H54 (cell line): Measurements from ENCODE around the gene MYL5.
"Not testable (repeated sequence)": the region's sequence is repeated elsewhere in the genome, so short reads cannot be mapped to it uniquely, and the experiment has no call there.

ENCODE experiments used
- DNase-seq: peaks from one replicate; pipeline ENCODE4 v3.0.0; 2011; ENCODE audit warnings: low spot score, mixed read lengths; ENCODE audit not compliant: insufficient read length
- FAIRE-seq: peaks from 3 replicates; lab custom pipeline; 2011; peaks lifted over from hg19 to GRCh38; lab: Jason Lieb, UNC
- POLR2A ChIP-seq: IDR thresholded peaks from 2 replicates; pipeline ENCODE4 v1.6.1; 2011; ENCODE audit warnings: low read depth, mild to moderate bottlenecking, low read length

The MYL5 gene

GRCh38 chr4:632196-632790, 42.0 kb upstream of the MYL5 start:
- DNase-seq (no peak), FAIRE-seq (no peak)
- no peak for TF ChIP-seq POLR2A

- FAIRE-seq (no peak), DNase-seq (no peak)
- no peak for TF ChIP-seq POLR2A
Measured at GRCh38 chr4:632926-633325, 41.4 kb upstream of the MYL5 start.

GRCh38 chr4:633406-633805, 40.9 kb upstream of the MYL5 start:
- FAIRE-seq (no peak), DNase-seq (no peak)
- no peak for TF ChIP-seq POLR2A

GRCh38 chr4:633976-634598, 40.3 kb upstream of the MYL5 start:
- TF ChIP-seq POLR2A = no peak
- no peak for DNase-seq
- no peak for FAIRE-seq

- no peak for FAIRE-seq
- TF ChIP-seq POLR2A = no peak
- no peak for DNase-seq
Measured at GRCh38 chr4:634599-634985, 39.8 kb upstream of the MYL5 start.

GRCh38 chr4:635066-635835, 39.1 kb upstream of the MYL5 start:
- FAIRE-seq, DNase-seq: not testable (repeated sequence)

- no peak for DNase-seq
- no peak for TF ChIP-seq POLR2A
- FAIRE-seq = no peak
Measured at GRCh38 chr4:635851-636627, 38.3 kb upstream of the MYL5 start.

GRCh38 chr4:636628-637159, 37.6 kb upstream of the MYL5 start:
- no peak for TF ChIP-seq POLR2A
- FAIRE-seq = no peak
- DNase-seq = no peak

- FAIRE-seq = no peak
- no peak for TF ChIP-seq POLR2A
Measured at GRCh38 chr4:637536-638280, 36.6 kb upstream of the MYL5 start.

GRCh38 chr4:642366-642765, 32.0 kb upstream of the MYL5 start:
- not testable (repeated sequence) for FAIRE-seq, DNase-seq

More at GRCh38 chr4:637536-638280, 36.6 kb upstream of the MYL5 start:
- no peak for DNase-seq

- DNase-seq (no peak), FAIRE-seq (no peak)
- no peak for TF ChIP-seq POLR2A
Measured at GRCh38 chr4:646460-646859, 27.9 kb upstream of the MYL5 start.

- DNase-seq (no peak), FAIRE-seq (no peak)
- TF ChIP-seq POLR2A = no peak
Measured at GRCh38 chr4:647481-647880, 26.9 kb upstream of the MYL5 start.

GRCh38 chr4:648579-649292, 25.6 kb upstream of the MYL5 start:
- TF ChIP-seq POLR2A = no peak
- FAIRE-seq (no peak), DNase-seq (no peak)
